ENCODE measurements around the gene USF2. TPM values are rescaled to one million over a fixed set of nuclear protein-coding genes. Genes with fewer than 3 reads are reported as not detected.

The USF2 gene
- polyA plus RNA-seq, 1 donor from 2014 or later, result 107 TPM

- H3K4me2 ChIP-seq (ENCODE audit: low read length), result no peak overlapping the region
- H3K4me3 ChIP-seq (ENCODE audit: low read length), result no peak overlapping the region
- H4K20me1 ChIP-seq (ENCODE audit: insufficient read depth), result no peaks in the 10 kb centered on the region
- no peaks in the 10 kb centered on the region for H3K36me3 ChIP-seq (ENCODE audit: insufficient read depth, low read length)
- H2AFZ ChIP-seq (ENCODE audit: low read depth, low read length), result no peak overlapping the region
- no peaks in the 10 kb centered on the region for H3F3A ChIP-seq (ENCODE audit: insufficient read depth, low read length, poor library complexity, severe bottlenecking)
- H3K9me2 ChIP-seq (ENCODE audit: insufficient read depth, low read length), result no peaks in the 10 kb centered on the region
- H3K27me3 ChIP-seq (ENCODE audit: insufficient read depth, low read depth, low read length), result no peaks in the 10 kb centered on the region
- no peaks in the 10 kb centered on the region for H3K79me2 ChIP-seq (replicated peaks; ENCODE audit: insufficient read depth, low read length)
- TF ChIP-seq EZH2 (IDR thresholded peaks at IDR 0.05; ENCODE audit: borderline replicate concordance, insufficient read depth, low read length, poor library complexity, severe bottlenecking) (no peak), MXI1 (conservative IDR thresholded peaks at IDR 0.05; ENCODE audit: poor library complexity, severe bottlenecking) (no peak), TAF1 (IDR thresholded peaks at IDR 0.05; ENCODE audit: low read depth) (no peak), RAD21 (conservative IDR thresholded peaks at IDR 0.05) (no peak), POLR2AphosphoS5 (IDR thresholded peaks at IDR 0.05) (no peak), EP300 (conservative IDR thresholded peaks at IDR 0.05; ENCODE audit: poor library complexity, severe bottlenecking) (no peak), CTCF (IDR thresholded peaks at IDR 0.05; ENCODE audit: poor library complexity, severe bottlenecking) (no peak), REST (IDR thresholded peaks at IDR 0.05; ENCODE audit: borderline replicate concordance) (no peak), SMC3 (conservative IDR thresholded peaks at IDR 0.05; ENCODE audit: poor library complexity) (no peak)
- no peaks in the 10 kb centered on the region for H3K9me3 ChIP-seq (ENCODE audit: low read length)
- H3K27ac ChIP-seq (ENCODE audit: low read length), result no peak overlapping the region
- no peak overlapping the region for H3K9ac ChIP-seq (ENCODE audit: low read length)
These were observed 19.0 kb downstream of the USF2 start for GRCh38 chr19:35287713-35288112.

- no peak overlapping the region for H2AFZ ChIP-seq (ENCODE audit: low read depth, low read length)
- no peaks in the 10 kb centered on the region for H3K36me3 ChIP-seq (ENCODE audit: insufficient read depth, low read length)
- no peak overlapping the region for H3K4me3 ChIP-seq (ENCODE audit: low read length)
- no peaks in the 10 kb centered on the region for H3K9me2 ChIP-seq (ENCODE audit: insufficient read depth, low read length)
- no peaks in the 10 kb centered on the region for H4K20me1 ChIP-seq (ENCODE audit: insufficient read depth)
- no peak overlapping the region for H3K4me2 ChIP-seq (ENCODE audit: low read length)
- H3K79me2 ChIP-seq (replicated peaks; ENCODE audit: insufficient read depth, low read length), result no peaks in the 10 kb centered on the region
- no peaks in the 10 kb centered on the region for H3K27me3 ChIP-seq (ENCODE audit: insufficient read depth, low read depth, low read length)
- H3K27ac ChIP-seq (ENCODE audit: low read length), result no peak overlapping the region
- H3K9me3 ChIP-seq (ENCODE audit: low read length), result no peaks in the 10 kb centered on the region
- H3F3A ChIP-seq (ENCODE audit: insufficient read depth, low read length, poor library complexity, severe bottlenecking), result no peaks in the 10 kb centered on the region
- TF ChIP-seq POLR2AphosphoS5 (IDR thresholded peaks at IDR 0.05), result no peak
- no peak for TF ChIP-seq REST (IDR thresholded peaks at IDR 0.05; ENCODE audit: borderline replicate concordance)
- TF ChIP-seq RAD21 (conservative IDR thresholded peaks at IDR 0.05), result no peak
- H3K9ac ChIP-seq (ENCODE audit: low read length), result no peak overlapping the region
These were observed 19.6 kb downstream of the USF2 start for GRCh38 chr19:35288331-35288730.

All from neural cell (in vitro differentiated cells).